ENCODE measurements around the gene PRKCH. TPM values are rescaled to one million over a fixed set of nuclear protein-coding genes. Genes with fewer than 3 reads are reported as not detected.

The PRKCH gene
- total RNA-seq, 1 donor from 2014 or later: 8.4 TPM

DNA sequence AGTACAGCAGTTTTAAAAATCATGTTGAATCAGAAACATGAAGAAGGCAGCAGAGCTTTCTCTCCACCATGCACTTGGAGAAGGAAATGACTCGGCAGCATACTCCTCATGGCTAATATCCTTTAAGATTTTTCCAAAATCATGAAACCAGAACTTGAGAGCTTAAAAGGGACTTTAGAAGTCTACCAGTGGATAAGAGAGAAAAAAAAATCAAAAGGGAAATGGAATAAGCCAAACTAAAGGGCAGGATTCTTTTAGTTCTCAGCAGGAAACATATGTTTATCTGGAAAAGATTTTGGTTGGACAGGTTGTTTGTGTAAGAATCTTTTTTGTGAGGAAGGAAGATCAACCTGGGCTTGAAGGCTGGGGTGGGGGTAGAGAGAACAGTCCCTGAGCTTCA lies 111.8 kb downstream of the PRKCH start:
- TF ChIP-seq, protein P1, sequence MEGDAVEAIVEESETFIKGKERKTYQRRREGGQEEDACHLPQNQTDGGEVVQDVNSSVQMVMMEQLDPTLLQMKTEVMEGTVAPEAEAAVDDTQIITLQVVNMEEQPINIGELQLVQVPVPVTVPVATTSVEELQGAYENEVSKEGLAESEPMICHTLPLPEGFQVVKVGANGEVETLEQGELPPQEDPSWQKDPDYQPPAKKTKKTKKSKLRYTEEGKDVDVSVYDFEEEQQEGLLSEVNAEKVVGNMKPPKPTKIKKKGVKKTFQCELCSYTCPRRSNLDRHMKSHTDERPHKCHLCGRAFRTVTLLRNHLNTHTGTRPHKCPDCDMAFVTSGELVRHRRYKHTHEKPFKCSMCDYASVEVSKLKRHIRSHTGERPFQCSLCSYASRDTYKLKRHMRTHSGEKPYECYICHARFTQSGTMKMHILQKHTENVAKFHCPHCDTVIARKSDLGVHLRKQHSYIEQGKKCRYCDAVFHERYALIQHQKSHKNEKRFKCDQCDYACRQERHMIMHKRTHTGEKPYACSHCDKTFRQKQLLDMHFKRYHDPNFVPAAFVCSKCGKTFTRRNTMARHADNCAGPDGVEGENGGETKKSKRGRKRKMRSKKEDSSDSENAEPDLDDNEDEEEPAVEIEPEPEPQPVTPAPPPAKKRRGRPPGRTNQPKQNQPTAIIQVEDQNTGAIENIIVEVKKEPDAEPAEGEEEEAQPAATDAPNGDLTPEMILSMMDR (IDR thresholded peaks at IDR 0.05; ENCODE audit: insufficient read depth, low read length, poor library complexity, severe bottlenecking): no peak
- Histone ChIP-seq H3K4me3 (ENCODE audit: low read depth, low read length) (no peak overlapping the region), H3K27me3 (ENCODE audit: control insufficient read depth, insufficient read depth, low read length) (no peaks in the 10 kb centered on the region), H3K36me3 (ENCODE audit: control insufficient read depth, insufficient read depth, low read length) (no peaks in the 10 kb centered on the region)
- DNase-seq (ENCODE audit: low read depth): no peak

DNA sequence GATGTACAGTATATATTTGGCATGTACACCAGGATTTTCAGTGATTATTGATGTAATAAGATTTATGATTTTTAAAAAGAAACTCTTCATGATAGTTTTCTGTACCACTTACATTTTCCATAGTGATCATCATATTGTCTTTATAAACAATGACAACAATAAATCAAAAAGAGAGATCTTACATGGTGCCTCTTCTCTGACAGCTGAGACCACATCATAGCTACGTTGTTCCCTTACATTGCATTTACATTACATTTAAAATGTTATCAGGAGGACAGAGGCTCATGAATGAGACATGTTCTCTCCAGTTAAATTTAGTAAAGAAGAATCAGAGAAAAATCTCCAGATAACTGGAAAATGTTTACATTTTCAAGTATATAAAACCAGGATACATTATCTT lies 112.4 kb downstream of the PRKCH start:
- TF ChIP-seq, protein P1 (IDR thresholded peaks at IDR 0.05; ENCODE audit: insufficient read depth, low read length, poor library complexity, severe bottlenecking): no peak
- no peaks in the 10 kb centered on the region for H3K36me3 ChIP-seq (ENCODE audit: control insufficient read depth, insufficient read depth, low read length)
- no peaks in the 10 kb centered on the region for H3K27me3 ChIP-seq (ENCODE audit: control insufficient read depth, insufficient read depth, low read length)
- H3K4me3 ChIP-seq (ENCODE audit: low read depth, low read length): no peak overlapping the region
- no peak for DNase-seq (ENCODE audit: low read depth)

DNA sequence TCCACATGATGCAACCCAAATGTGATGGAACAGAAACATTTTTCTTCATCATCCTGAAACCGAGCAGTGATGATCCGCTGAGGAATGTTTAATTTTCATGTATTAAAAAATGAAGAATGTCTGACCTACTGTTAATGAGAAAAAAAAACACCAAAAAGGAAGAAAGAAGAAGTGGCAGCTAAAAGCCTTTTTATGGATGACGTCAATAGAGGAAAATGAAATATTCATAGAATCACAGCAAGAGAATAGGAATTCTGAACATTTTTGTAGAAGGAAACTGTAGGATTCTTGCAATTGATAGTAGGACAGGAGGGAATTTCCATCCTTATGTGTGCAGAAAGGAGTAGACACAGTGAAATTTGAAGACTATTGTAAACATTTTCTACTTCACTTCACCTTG lies 112.9 kb downstream of the PRKCH start:
- Histone ChIP-seq H3K27me3 (ENCODE audit: control insufficient read depth, insufficient read depth, low read length) (no peaks in the 10 kb centered on the region), H3K4me3 (ENCODE audit: low read depth, low read length) (no peak overlapping the region), H3K36me3 (ENCODE audit: control insufficient read depth, insufficient read depth, low read length) (no peaks in the 10 kb centered on the region)
- TF ChIP-seq, protein P1 (IDR thresholded peaks at IDR 0.05; ENCODE audit: insufficient read depth, low read length, poor library complexity, severe bottlenecking): no peak
- DNase-seq (ENCODE audit: low read depth): no peak

DNA sequence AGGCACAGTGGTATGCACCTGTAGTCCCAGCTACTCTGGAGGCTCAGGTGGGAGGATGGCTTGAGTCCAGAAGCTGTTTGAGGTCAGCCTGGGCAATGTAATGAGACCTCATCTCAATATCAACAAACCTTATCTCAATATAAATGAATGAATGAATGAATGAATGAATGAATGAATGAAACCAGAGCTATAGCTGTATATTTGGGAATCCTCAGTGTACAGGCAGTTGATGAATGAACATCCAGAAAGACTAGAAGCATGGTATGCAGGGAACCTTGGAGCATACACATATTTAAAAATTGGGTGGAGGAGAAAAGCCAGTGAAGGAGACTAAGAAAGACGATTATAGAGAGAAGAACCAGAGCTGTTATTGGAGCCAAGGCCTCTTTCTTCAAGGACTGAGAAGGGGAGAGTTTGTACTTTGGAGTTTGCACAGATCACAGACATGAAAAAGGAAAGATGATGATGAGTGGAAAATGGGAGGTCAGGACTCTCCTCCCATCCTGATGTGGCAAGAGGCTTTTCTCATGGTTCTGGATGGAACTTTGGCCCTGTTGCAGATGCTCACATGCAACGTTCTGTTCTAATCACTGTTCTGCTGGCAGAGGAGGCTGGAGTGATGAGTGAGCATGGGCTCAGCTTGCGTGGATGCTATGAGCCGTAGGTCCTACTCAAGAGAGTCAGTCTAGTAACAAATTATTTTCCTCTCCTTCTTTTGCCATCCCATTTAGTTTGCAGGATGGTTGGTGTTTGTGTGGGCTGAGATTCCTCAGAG lies 114.4 kb downstream of the PRKCH start:
- no peak for DNase-seq (ENCODE audit: low read depth)
- TF ChIP-seq, protein P1 (IDR thresholded peaks at IDR 0.05; ENCODE audit: insufficient read depth, low read length, poor library complexity, severe bottlenecking): no peak
- H3K4me3 ChIP-seq (ENCODE audit: low read depth, low read length): no peak overlapping the region

DNA sequence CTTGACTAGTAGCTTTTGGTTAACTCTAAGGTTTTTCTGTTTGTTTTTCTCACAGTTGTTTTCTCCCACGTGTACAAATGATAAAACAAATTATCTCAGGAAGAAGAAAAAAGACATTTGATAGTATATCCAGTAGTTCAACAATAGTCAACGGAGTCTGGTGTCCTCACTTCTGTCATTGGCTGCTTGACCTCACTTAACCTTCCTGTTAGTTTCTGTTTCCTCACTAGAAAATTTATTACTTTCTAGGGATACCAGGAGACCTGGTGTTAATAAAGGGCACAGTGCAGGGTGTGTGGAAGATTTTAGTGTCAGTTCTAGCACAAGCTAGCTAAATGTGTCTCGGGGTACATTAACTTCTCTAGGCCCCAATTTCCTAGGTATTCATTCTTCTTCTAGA lies 116.0 kb downstream of the PRKCH start:
- DNase-seq (ENCODE audit: low read depth): no peak
- Histone ChIP-seq H3K27me3 (ENCODE audit: control insufficient read depth, insufficient read depth, low read length) (no peaks in the 10 kb centered on the region), H3K36me3 (ENCODE audit: control insufficient read depth, insufficient read depth, low read length) (no peaks in the 10 kb centered on the region), H3K4me3 (ENCODE audit: low read depth, low read length) (no peak overlapping the region)
- TF ChIP-seq, protein P1 (IDR thresholded peaks at IDR 0.05; ENCODE audit: insufficient read depth, low read length, poor library complexity, severe bottlenecking): no peak

More for the DNA sequence above, 114.4 kb downstream of the PRKCH start:
- no peaks in the 10 kb centered on the region for H3K27me3 ChIP-seq (ENCODE audit: control insufficient read depth, insufficient read depth, low read length)
- no peaks in the 10 kb centered on the region for H3K36me3 ChIP-seq (ENCODE audit: control insufficient read depth, insufficient read depth, low read length)

DNA sequence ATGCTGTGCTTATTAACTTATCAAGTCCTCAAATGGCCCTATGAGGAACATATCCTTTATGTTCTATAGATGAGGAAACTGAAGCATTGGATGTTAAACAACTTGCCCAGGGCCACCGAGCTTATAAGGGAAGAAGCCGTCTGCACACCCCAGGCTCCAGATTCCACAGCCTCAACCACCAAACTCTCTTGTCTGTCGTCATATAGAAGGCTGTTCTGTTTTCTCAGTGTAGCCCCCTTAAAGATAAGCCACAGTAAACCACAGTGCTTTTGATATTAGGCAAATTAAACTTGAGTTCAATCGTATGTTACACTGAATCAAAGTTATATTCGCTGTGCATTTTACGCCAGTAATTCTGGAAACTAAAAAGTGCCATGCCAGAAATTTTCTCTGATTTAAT lies 116.7 kb downstream of the PRKCH start:
- Histone ChIP-seq H3K4me3 (ENCODE audit: low read depth, low read length) (no peak overlapping the region), H3K27me3 (ENCODE audit: control insufficient read depth, insufficient read depth, low read length) (no peaks in the 10 kb centered on the region), H3K36me3 (ENCODE audit: control insufficient read depth, insufficient read depth, low read length) (no peaks in the 10 kb centered on the region)
- TF ChIP-seq, protein P1 (IDR thresholded peaks at IDR 0.05; ENCODE audit: insufficient read depth, low read length, poor library complexity, severe bottlenecking): no peak
- no peak for DNase-seq (ENCODE audit: low read depth)
